Colon (tissue), 2 donors: Measurements from ENCODE around the gene DDX6.
"Not testable (repeated sequence)": the region's sequence is repeated elsewhere in the genome, so short reads cannot be mapped to it uniquely, and the experiment has no call there.

ENCODE experiments used
- FAIRE-seq: peaks from 2 replicates; lab custom pipeline; 2012; peaks lifted over from hg19 to GRCh38; lab: Jason Lieb, UNC
- donor health status: control.
- donor health status: control.

Gene DDX6

DNA sequence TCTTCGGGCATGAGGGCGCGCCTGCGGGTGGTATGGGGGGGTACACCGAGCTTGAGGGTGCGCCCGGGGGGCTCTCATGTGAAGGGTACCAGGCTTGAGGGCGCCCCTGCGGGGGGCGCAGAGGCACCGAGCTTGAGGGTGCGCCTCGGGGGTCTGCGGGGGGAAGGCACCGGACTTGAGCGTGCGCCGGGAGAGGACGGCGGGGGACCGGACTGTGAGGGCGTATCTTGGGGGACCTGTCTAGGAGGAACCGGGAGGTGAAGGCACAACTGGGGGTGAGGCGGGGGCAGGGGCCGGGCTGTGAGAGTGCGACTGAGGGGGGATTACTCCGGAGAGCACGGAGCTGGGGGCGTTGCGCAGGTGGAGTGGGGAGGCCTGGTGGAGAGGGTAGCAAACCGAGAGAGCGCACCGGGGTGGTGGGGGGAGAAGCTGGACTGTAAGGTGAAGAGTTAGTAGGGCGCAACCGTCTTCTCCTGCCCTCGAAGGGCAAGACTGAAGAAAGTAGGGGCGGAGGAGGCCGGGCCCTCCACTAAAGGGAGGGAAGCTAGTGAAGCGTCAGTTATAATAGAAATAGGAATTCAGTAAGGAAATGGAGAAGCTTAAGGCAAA is 1.1 kb upstream of the DDX6 start:
- FAIRE-seq, result no peak

- FAIRE-seq, result no peak
Measured at GRCh38 chr11:118790357-118791110, 430 bp downstream of the DDX6 start.

DNA sequence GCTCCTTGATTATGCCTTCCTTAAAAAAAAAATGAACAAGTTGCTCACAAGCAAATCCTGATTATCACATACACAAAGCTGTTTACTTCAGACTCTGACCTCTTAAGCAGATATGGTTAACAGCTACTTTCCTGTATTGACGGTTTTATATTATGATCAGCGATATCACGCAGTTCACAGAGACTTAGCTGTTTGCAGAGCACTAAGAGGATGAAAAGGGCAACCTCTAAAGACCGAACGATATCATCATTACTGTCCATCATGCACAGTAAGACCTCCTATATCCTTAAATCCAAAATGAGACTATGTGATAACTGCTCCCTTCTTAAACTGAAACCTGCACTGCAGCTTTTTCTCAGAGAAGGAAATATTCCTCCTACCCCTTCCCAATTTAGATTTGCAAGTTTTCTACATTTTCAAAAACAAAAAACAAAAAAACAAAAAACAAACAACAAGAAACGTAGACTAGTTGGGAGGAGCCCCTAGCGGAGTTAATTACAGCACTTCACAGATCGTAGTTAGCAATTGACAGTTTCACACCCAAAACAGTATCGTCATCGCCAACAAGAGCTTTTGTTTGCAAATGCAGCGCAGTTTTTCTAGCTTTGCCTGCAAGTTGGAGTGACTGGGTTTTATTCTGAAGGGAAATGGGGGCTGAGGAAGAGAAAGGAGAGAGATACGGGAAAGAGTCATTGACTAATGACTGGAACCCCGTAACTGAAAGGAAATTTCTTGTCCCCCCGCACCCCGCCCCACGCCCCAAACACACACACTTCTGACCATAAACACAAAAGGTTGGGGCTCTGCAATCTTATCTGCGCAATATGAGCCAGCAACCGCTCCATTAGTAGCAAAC is 1.2 kb downstream of the DDX6 start:
- no peak for FAIRE-seq

- FAIRE-seq, result no peak
Measured at GRCh38 chr11:118786657-118787056, 4.3 kb downstream of the DDX6 start.

DNA sequence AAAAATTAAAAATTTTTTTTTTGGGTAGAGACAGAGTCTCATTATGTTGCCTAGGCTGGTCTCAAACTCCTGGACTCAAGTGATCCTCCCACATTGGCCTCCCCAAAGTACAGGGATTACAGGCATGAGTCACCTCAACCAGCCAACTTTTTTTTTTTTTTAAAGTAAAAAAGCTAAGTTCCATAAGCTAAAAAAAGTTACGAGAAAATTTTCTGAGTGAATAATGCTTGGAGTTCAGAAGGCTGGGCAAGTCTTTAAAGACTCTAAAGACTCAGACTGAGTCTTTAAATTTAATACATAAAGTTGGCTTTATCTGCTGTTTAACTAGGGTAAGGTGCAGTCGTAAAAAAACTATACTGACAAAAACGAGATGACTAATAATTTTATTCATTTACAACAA is 5.6 kb downstream of the DDX6 start:
- FAIRE-seq, result no peak

DNA sequence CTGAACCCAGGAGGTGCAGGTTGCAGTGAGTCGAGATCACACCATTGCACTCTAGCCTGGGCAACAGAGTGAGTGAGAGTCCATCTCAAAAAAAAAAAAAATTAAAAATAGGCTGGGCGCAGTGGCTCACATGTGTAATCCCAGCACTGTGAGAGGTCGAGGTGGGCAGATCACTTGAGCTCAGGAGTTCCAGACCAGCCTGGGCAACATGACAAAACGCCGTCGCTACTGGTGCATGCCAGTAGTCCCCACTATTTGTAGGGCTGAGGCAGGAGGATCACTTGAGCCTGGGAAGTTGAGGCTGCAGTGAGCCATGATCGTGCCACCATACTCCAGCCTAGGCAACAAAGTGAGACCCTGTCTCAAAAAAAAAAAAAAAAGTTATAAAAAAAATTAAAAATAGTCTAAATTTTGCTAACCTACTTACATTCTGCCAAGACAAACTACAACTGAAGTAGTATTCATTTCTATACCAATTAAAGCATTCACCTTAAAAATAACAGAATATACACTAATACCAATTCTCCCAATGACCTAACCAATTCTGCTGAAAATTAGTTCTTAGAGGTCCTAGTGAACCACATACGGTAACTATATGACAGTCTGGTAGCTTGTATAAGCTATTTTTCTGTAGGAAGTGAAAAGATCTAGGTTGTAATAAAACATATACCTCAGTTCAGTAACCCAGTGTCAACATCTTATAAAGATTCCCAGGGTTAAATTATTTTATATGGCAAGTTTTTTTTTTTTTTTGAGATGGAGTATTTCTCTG is 7.1 kb downstream of the DDX6 start:
- FAIRE-seq, result no peak

GRCh38 chr11:118783324-118783723 is 7.6 kb downstream of the DDX6 start:
- FAIRE-seq, result not testable (repeated sequence)

GRCh38 chr11:118778898-118779297 is 12.1 kb downstream of the DDX6 start:
- FAIRE-seq, result no peak

DNA sequence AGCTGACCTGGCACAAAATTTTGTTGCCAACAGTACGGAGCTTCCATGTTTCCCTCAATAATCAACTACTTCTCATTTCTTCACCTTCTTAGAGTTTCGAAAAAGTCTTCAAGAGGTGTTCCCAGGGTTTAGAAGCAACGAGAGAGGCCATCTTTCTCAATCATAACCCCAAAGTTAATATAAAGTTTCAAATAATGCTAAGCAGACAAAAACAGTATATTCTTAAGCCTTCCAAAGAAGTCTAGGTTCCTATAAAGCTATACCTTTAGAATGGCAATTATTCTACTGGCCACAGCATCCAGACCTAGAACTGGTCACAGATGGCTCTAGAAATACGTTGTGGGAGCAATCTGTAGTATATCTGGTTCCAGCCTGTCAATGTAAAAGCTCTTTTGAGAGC is 16.9 kb downstream of the DDX6 start:
- no peak for FAIRE-seq

DNA sequence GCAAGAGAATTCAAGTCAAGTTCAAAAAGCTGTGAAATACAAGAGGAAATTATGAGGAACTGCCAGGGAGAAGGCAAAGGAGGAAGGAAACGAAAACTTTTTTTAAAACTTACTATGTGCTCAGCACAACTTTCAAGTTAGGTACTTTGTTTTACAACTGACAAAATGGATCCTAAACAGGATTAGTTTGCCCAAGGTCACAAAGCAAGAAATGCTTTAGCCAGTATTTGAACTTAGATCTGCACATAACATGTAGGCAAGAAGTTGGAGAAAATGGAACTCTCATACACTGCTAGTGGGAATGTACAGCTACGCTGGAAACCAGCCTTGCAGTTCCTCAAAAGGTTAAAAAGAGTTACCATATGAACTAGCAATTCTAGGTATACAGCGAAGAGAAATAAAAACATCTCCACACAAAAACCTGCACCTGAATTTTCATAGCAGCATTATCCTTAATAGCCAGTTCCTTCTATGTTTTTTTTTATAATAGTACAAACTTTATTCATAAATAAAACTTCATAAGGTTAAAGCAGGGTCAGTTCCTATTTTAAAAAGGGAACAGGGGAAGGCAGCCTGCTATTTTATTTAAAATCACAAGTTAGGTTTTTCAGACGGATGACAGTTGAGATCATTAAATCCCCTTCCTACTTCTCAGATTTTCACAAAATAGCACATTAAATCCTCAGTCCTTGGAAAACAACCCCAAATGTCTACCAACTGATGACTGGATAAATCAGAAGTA is 19.2 kb downstream of the DDX6 start:
- FAIRE-seq, result no peak

GRCh38 chr11:118768690-118769089 is 22.3 kb downstream of the DDX6 start:
- no peak for FAIRE-seq

DNA sequence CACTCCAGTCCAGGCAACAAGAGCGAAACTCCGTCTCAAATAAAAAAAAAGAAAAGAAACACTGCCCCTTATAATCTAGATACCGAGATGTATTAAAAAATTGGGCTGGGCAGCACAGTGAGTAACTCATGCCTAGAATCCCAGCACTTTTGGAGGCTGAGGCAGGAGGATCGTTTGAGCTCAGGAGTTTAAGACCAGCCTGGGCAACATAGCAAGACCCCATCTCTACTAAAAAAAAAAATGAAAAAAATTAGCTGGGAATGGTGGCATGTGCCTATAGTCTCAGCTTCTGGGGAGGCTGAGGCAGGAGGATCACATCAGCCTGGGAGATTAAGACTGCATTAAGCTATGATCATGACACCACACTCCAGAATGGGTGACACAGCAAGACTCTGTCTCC is 24.9 kb downstream of the DDX6 start:
- no peak for FAIRE-seq

DNA sequence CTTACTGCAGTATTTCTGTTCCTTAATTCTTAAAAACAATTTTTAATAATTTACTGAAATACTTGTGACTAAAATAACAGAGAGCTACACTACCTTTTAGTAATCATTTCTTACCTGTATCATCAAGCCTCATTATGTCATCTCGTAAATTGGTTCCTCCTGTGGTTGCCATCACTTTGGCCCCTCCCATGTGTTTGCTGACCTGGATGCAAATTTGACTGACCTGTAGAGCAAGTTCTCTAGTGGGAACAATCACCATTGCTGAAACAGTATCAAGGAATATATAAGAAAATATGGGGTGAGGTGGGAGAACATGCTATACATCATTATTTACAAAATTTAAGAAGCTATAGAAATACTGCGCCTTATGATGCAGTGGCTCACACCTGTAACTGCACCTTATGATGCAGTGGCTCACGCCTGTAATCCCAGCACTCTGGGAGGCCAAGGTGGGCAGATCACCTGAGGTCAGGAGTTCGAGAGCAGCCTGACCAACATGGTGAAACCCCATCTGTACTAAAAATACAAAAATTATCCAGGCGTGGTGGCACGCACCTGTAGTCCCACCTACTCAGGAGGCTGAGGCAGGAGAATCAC is 25.8 kb downstream of the DDX6 start:
- not testable (repeated sequence) for FAIRE-seq

DNA sequence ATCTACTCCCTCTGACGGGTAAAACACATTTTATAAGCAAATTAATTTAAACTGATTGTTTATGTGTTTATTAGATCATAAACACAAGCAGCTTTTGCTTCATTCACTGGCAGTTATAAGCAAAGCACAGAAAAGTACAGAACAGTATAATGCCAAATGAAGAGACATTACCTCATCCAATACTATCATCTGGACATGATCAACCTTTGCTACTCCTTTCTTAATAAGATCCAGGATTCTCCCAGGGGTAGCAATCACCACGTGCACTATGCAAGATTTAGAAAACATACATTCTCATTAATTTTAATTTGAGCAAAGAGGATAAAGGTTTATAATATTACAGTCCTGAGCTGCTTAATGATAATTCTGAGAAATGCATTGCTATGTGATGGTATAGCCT is 27.9 kb downstream of the DDX6 start:
- no peak for FAIRE-seq

DNA sequence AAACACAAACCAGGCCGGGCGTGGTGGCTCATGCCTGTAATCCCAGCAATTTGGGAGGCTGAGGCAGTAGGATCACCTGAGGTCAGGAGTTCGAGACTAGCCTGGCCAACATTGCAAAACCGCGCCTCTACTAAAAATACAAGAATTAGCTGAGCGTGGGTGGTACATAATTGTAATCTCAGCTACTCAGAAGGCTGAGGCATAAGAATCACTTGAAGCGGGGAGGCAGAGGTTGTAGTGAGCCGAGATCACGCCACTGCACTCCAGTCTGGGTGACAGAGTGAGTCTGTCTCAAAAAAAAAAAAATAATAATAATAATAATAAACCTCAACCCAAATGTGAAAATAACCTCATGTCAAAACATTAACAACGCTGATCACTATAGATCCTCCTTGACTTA is 29.0 kb downstream of the DDX6 start:
- not testable (repeated sequence) for FAIRE-seq

DNA sequence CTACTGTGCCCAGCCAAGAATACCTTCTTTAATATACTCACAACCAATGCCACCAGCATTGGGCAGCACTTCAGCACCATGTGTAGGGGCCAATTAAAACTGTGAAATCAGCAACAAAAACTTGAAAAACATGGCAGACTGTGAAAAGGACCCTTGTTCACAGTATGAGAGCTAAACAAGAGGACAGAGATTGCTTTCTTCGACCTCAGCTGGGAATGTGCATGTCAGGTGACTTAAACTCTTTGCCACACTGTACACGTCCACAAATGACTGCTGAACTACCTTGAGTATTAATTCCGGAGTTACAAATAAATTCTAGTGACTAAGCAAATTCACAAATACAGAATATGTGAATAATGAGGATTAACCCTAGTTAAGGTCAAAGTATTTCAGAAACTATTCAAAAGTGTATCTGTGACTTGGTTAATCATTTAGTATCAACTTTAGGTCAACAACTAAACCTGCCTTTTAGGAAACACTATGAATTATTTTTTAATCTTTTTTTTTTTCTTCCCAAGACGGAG is 33.0 kb downstream of the DDX6 start:
- FAIRE-seq, result no peak

- FAIRE-seq, result no peak
Measured at GRCh38 chr11:118752654-118753053, 38.3 kb downstream of the DDX6 start.

DNA sequence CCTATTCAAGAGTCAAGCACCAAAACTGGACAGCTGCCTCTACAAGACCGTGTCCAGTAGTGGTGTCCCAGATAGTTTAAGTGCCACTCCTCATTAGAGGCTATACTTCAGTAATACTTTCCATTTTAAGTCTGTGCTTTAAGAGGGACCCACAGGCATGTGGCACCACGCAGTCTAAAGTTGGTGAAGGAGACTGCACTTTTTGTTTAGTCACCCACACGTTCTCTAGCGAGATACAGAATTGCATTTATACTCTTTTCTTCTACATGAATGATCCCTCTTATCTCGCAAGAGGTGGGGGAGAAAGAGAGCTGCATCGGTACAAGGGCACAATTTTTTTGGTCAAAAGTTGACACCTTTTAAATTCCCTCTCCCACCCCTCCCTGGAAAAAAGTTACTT is 41.5 kb downstream of the DDX6 start:
- FAIRE-seq, result no peak

- FAIRE-seq, result no peak
Measured at GRCh38 chr11:118748056-118748455, 42.9 kb downstream of the DDX6 start.

DNA sequence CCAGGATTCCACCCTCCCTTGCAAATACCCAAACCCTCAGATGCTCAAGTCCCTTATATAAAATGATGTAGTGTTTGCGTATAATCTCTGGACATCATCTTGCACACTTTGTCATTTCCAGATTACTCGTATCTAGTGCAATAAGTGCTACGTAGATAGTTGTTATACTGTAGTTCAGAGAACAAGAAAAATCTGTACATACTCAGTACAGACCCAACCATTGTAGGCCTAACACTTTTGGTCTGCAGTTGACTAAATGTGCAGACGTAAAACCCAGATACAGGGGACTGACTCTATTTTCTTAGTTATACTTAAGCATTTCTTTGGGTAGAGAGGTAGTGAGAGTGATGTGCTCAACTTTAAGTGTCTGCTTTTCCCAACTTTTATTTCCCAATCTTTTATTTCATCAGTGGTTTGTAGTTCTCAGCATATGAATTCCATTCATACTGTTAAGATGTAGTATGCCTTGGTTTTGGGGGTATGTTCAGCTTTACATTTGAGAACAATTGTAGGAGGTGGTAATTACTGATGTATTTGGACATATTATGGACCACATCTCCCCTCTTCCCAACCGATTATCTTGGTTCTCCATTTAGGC is 43.9 kb downstream of the DDX6 start:
- FAIRE-seq, result no peak

- no peak for FAIRE-seq
Measured at GRCh38 chr11:118744046-118744445, 46.9 kb downstream of the DDX6 start.
